HEK293 (cell line): ENCODE measurements around the gene IMP3.

Experiments used
- GFI1B ChIP-seq: fragments of 450-650 bp; formaldehyde crosslinking; IDR thresholded peaks from 2 replicates; pipeline ENCODE4 v1.5.1; 2016; ENCODE audit warnings: missing biosample characterization, missing genetic modification characterization
- GLI2 ChIP-seq: fragments of 450-650 bp; formaldehyde crosslinking; IDR thresholded peaks from 2 replicates; pipeline ENCODE4; 2017; ENCODE audit warnings: missing biosample characterization, missing genetic modification characterization, low read depth, borderline replicate concordance
- GLI4 ChIP-seq: fragments of 450-650 bp; formaldehyde crosslinking; IDR thresholded peaks from 2 replicates; pipeline ENCODE4 v1.5.1; 2016; ENCODE audit warnings: missing biosample characterization, missing genetic modification characterization
- GLIS1 ChIP-seq: fragments of 450-650 bp; formaldehyde crosslinking; IDR thresholded peaks from 2 replicates; pipeline ENCODE4 v1.5.1; 2016; ENCODE audit warnings: missing biosample characterization, missing genetic modification characterization
- HOXA7 ChIP-seq: sonication (generic); formaldehyde crosslinking; IDR thresholded peaks from 2 replicates; pipeline ENCODE4 v1.8.1; 2022; ENCODE audit warnings: missing genetic modification reagents, borderline replicate concordance
- KLF8 ChIP-seq: fragments of 450-650 bp; formaldehyde crosslinking; IDR thresholded peaks from 2 replicates; pipeline ENCODE4 v1.5.1; 2016; ENCODE audit warnings: missing biosample characterization, missing genetic modification characterization
- OSR2 ChIP-seq: fragments of 450-650 bp; formaldehyde crosslinking; IDR thresholded peaks from 2 replicates; pipeline ENCODE4 v1.5.1; 2016; ENCODE audit warnings: missing biosample characterization, missing genetic modification characterization
- SP2 ChIP-seq: fragments of 450-650 bp; formaldehyde crosslinking; IDR thresholded peaks from 2 replicates; pipeline ENCODE4 v1.5.1; 2016; ENCODE audit warnings: missing biosample characterization, missing genetic modification characterization
- ZBTB11 ChIP-seq: fragments of 450-650 bp; formaldehyde crosslinking; conservative IDR thresholded peaks from 2 replicates; pipeline ENCODE4 v1.5.1; 2016; ENCODE audit warnings: low read depth, missing biosample characterization, missing genetic modification characterization
- ZBTB17 ChIP-seq: fragments of 450-650 bp; formaldehyde crosslinking; IDR thresholded peaks from 2 replicates; pipeline ENCODE4 v1.5.1; 2016; ENCODE audit warnings: missing biosample characterization, missing genetic modification characterization
- ZIC2 ChIP-seq: fragments of 450-650 bp; formaldehyde crosslinking; IDR thresholded peaks from 2 replicates; pipeline ENCODE4 v1.5.1; 2016; ENCODE audit warnings: missing biosample characterization, missing genetic modification characterization
- ZNF10 ChIP-seq: fragments of 450-650 bp; formaldehyde crosslinking; IDR thresholded peaks from 2 replicates; pipeline ENCODE4 v1.5.1; 2017; ENCODE audit warnings: missing biosample characterization, missing genetic modification characterization
- ZNF138 ChIP-seq: fragments of 450-650 bp; formaldehyde crosslinking; IDR thresholded peaks from 2 replicates; pipeline ENCODE4 v1.5.1; 2016; ENCODE audit warnings: missing biosample characterization, missing genetic modification characterization, borderline replicate concordance
- ZNF148 ChIP-seq: fragments of 450-650 bp; formaldehyde crosslinking; IDR thresholded peaks from 2 replicates; pipeline ENCODE4 v1.5.0; 2017; ENCODE audit warnings: missing biosample characterization, missing genetic modification characterization, borderline replicate concordance
- ZNF18 ChIP-seq: fragments of 450-650 bp; formaldehyde crosslinking; IDR thresholded peaks from 2 replicates; pipeline ENCODE4 v1.5.1; 2016; ENCODE audit warnings: missing biosample characterization, missing genetic modification characterization
- ZNF19 ChIP-seq: fragments of 450-650 bp; formaldehyde crosslinking; IDR thresholded peaks from 2 replicates; pipeline ENCODE4; 2016; ENCODE audit warnings: missing biosample characterization, missing genetic modification characterization, low read depth
- ZNF202 ChIP-seq: fragments of 450-650 bp; formaldehyde crosslinking; IDR thresholded peaks from 2 replicates; pipeline ENCODE4 v1.5.1; 2016; ENCODE audit warnings: missing biosample characterization, missing genetic modification characterization, borderline replicate concordance
- ZNF302 ChIP-seq: fragments of 450-650 bp; formaldehyde crosslinking; IDR thresholded peaks from 2 replicates; pipeline ENCODE4 v1.5.1; 2016; ENCODE audit warnings: missing biosample characterization, missing genetic modification characterization, low read depth
- ZNF398 ChIP-seq: fragments of 450-650 bp; formaldehyde crosslinking; IDR thresholded peaks from 2 replicates; pipeline ENCODE4 v1.5.1; 2017; ENCODE audit warnings: missing biosample characterization, missing genetic modification characterization
- ZNF488 ChIP-seq: fragments of 450-650 bp; formaldehyde crosslinking; IDR thresholded peaks from 2 replicates; pipeline ENCODE4 v1.5.1; 2016; ENCODE audit warnings: missing biosample characterization, missing genetic modification characterization
- ZNF510 ChIP-seq: fragments of 450-650 bp; formaldehyde crosslinking; IDR thresholded peaks from 2 replicates; pipeline ENCODE4 v1.5.1; 2018; ENCODE audit warnings: mild to moderate bottlenecking, missing genetic modification characterization, missing biosample characterization; ENCODE audit not compliant: insufficient replicate concordance
- ZNF529 ChIP-seq: fragments of 450-650 bp; formaldehyde crosslinking; IDR thresholded peaks from 2 replicates; pipeline ENCODE4 v1.5.1; 2017; ENCODE audit warnings: missing genetic modification characterization, missing biosample characterization; ENCODE audit not compliant: insufficient replicate concordance
- ZNF530 ChIP-seq: fragments of 450-650 bp; formaldehyde crosslinking; IDR thresholded peaks from 2 replicates; pipeline ENCODE4 v1.5.1; 2016; ENCODE audit warnings: low read depth, missing biosample characterization, missing genetic modification characterization
- ZNF610 ChIP-seq: fragments of 450-650 bp; formaldehyde crosslinking; IDR thresholded peaks from 2 replicates; pipeline ENCODE4 v1.5.1; 2016; ENCODE audit warnings: missing biosample characterization, missing genetic modification characterization, borderline replicate concordance
- ZNF776 ChIP-seq: fragments of 450-650 bp; formaldehyde crosslinking; IDR thresholded peaks from 2 replicates; pipeline ENCODE4 v1.5.0; 2017; ENCODE audit warnings: missing biosample characterization, missing genetic modification characterization, borderline replicate concordance
- ZNF785 ChIP-seq: fragments of 450-650 bp; formaldehyde crosslinking; IDR thresholded peaks from 2 replicates; pipeline ENCODE4 v1.5.1; 2016; ENCODE audit warnings: missing biosample characterization, missing genetic modification characterization
- ZNF792 ChIP-seq: fragments of 450-650 bp; formaldehyde crosslinking; IDR thresholded peaks from 2 replicates; pipeline ENCODE4 v1.5.1; 2016; ENCODE audit warnings: missing biosample characterization, missing genetic modification characterization
- ZSCAN16 ChIP-seq: fragments of 450-650 bp; formaldehyde crosslinking; IDR thresholded peaks from 2 replicates; pipeline ENCODE4 v1.5.1; 2016; ENCODE audit warnings: missing biosample characterization, missing genetic modification characterization
- ZSCAN30 ChIP-seq: fragments of 450-650 bp; IDR thresholded peaks from 2 replicates; pipeline ENCODE4 v1.5.1; 2018; ENCODE audit warnings: missing biosample characterization, mild to moderate bottlenecking, missing genetic modification characterization, moderate library complexity

Gene IMP3

GRCh38 chr15:75647370-75648155, 7.5 kb upstream of the IMP3 start, which contains the start of gene SNX33 (continued):
- 0 out of 2 replicates have a peak, but pooled peaks have one; percentile 34 for TF ChIP-seq OSR2
- TF ChIP-seq ZBTB11 (tag by site-specific recombination) = peak; percentile 69; the same call in 1 of the 2 replicates
- TF ChIP-seq GLI4 (tag by site-specific recombination) = peak; percentile 44; the same call in 1 of the 2 replicates
- TF ChIP-seq KLF8 (tag by site-specific recombination) = peak; percentile 89
- no peak for TF ChIP-seq GFI1B (tag by site-specific recombination)
- TF ChIP-seq ZNF610 = peak; percentile 57
- TF ChIP-seq ZNF776 = no peak
- peak; percentile 96 for TF ChIP-seq GLIS1 (tag by site-specific recombination)
- TF ChIP-seq ZNF18 (tag by site-specific recombination) = no peak
- no peak for TF ChIP-seq ZNF529 (tag by site-specific recombination)
- TF ChIP-seq ZNF202 (tag by site-specific recombination) = no peak
- no peak for TF ChIP-seq ZNF792 (tag by site-specific recombination)
- TF ChIP-seq SP2 (tag by site-specific recombination) = peak; percentile 86
- no peak for TF ChIP-seq ZNF138 (tag by site-specific recombination)
- TF ChIP-seq ZNF398 (tag by site-specific recombination) = peak; percentile 99
- no peak for TF ChIP-seq ZNF488 (tag by site-specific recombination)
- TF ChIP-seq ZSCAN16 (tag by site-specific recombination) = no peak
- no peak for TF ChIP-seq ZNF148 (tag by site-specific recombination)
- peak; percentile 69 for TF ChIP-seq ZBTB17 (tag by site-specific recombination)
- peak; percentile 85 for TF ChIP-seq ZIC2 (tag by site-specific recombination)
- no peak for TF ChIP-seq ZNF530 (tag by site-specific recombination)
- no peak for TF ChIP-seq GLI2 (tag by site-specific recombination)
- TF ChIP-seq ZNF510 = no peak
- TF ChIP-seq HOXA7 (CRISPR knock-in tag) = no peak
- peak; percentile 67; the same call in 1 of the 2 replicates for TF ChIP-seq ZSCAN30 (tag by site-specific recombination)
- TF ChIP-seq ZNF302 (tag by site-specific recombination) = no peak
- TF ChIP-seq ZNF19 = no peak
- TF ChIP-seq ZNF10 (tag by site-specific recombination) = peak; percentile 58; the same call in 1 of the 2 replicates
- no peak for TF ChIP-seq ZNF785 (tag by site-specific recombination)
